HG03571 (cell line): Measurements from ENCODE around the gene KCNG2.

Experiments used
- ATAC-seq: cut with Tn5 transposase; IDR thresholded peaks from one replicate; pipeline ENCODE4 v1.9.1; 2021; ENCODE audit not compliant: unreplicated experiment

KCNG2 gene

GRCh38 chr18:79784965-79785770 is 12.6 kb upstream of the KCNG2 start:
- ATAC-seq: no peak

GRCh38 chr18:79785831-79786230 is 11.9 kb upstream of the KCNG2 start:
- ATAC-seq: no peak

GRCh38 chr18:79786304-79786703 is 11.4 kb upstream of the KCNG2 start:
- ATAC-seq: no peak

- no peak for ATAC-seq
These were observed 10.8 kb upstream of the KCNG2 start for GRCh38 chr18:79786786-79787526.

GRCh38 chr18:79787527-79787864 is 10.2 kb upstream of the KCNG2 start:
- ATAC-seq: no peak

GRCh38 chr18:79787865-79788733 is 9.6 kb upstream of the KCNG2 start:
- no peak for ATAC-seq

GRCh38 chr18:79788734-79789085 is 9.0 kb upstream of the KCNG2 start:
- no peak for ATAC-seq

- no peak for ATAC-seq
These were observed 8.4 kb upstream of the KCNG2 start for GRCh38 chr18:79789091-79789891.

GRCh38 chr18:79789901-79790890 is 7.5 kb upstream of the KCNG2 start:
- no peak for ATAC-seq

- ATAC-seq: no peak
These were observed 6.5 kb upstream of the KCNG2 start for GRCh38 chr18:79790996-79791972.

- no peak for ATAC-seq
These were observed 5.4 kb upstream of the KCNG2 start for GRCh38 chr18:79792096-79792987.

GRCh38 chr18:79792988-79793355 is 4.8 kb upstream of the KCNG2 start:
- no peak for ATAC-seq

- no peak for ATAC-seq
These were observed 2.9 kb upstream of the KCNG2 start for GRCh38 chr18:79794846-79795245.

- ATAC-seq: no peak
These were observed 2.3 kb upstream of the KCNG2 start for GRCh38 chr18:79795446-79795845.

GRCh38 chr18:79796016-79796415 is 1.7 kb upstream of the KCNG2 start:
- no peak for ATAC-seq

- no peak for ATAC-seq
These were observed 970 bp upstream of the KCNG2 start for GRCh38 chr18:79796531-79797405.
